A673 (cell line): ENCODE data around the gene DNAH9.

ENCODE experiments used
- EZH2 ChIP-seq: fragments of 200-600 bp; sonication (generic); IDR thresholded peaks from 2 replicates; pipeline ENCODE4 v1.6.1; 2017; ENCODE audit warnings: borderline replicate concordance, low read depth, mild to moderate bottlenecking, mixed read lengths, antibody characterized with exemption, low read length; ENCODE audit not compliant: poor library complexity, severe bottlenecking
- TF ChIP-seq, protein P1 (sequence below): fragments of 300-800, 200-600 bp; sonication (generic); conservative IDR thresholded peaks from 2 replicates; pipeline ENCODE4 v1.5.1; 2017; ENCODE audit warnings: low read depth, mild to moderate bottlenecking, antibody characterized with exemption, low read length, moderate library complexity, mixed read lengths

DNA sequence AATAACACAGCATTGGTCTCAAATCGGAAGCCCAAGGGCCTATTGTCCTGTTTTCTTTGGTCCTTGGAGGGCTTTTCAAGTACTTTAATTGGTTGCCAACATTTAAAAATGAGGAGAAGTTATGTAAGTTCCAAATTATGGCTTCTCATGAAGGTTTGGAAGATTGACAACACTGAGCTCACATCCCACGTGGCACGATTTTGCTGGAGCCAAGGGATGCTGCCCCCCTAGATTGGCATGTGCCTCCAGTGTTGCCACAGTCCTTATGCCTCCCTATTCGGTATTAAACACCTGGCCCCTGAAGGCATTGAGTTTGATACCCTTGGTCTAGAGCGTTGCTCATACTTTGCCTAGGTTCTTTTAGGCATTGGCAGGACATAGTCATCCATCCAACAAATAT, 291.0 kb downstream of the DNAH9 start:
- TF ChIP-seq, protein P1, sequence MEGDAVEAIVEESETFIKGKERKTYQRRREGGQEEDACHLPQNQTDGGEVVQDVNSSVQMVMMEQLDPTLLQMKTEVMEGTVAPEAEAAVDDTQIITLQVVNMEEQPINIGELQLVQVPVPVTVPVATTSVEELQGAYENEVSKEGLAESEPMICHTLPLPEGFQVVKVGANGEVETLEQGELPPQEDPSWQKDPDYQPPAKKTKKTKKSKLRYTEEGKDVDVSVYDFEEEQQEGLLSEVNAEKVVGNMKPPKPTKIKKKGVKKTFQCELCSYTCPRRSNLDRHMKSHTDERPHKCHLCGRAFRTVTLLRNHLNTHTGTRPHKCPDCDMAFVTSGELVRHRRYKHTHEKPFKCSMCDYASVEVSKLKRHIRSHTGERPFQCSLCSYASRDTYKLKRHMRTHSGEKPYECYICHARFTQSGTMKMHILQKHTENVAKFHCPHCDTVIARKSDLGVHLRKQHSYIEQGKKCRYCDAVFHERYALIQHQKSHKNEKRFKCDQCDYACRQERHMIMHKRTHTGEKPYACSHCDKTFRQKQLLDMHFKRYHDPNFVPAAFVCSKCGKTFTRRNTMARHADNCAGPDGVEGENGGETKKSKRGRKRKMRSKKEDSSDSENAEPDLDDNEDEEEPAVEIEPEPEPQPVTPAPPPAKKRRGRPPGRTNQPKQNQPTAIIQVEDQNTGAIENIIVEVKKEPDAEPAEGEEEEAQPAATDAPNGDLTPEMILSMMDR = no peak
- no peak for TF ChIP-seq EZH2
